ENCODE results near the gene HTR4.

The HTR4 gene

GRCh38 chr5:148606296-148606695 lies 48.0 kb downstream of the HTR4 start:
- DNase-seq: no peak

- DNase-seq: no peak
Observed at GRCh38 chr5:148599187-148599586, 55.1 kb downstream of the HTR4 start.

GRCh38 chr5:148595697-148596096 lies 58.6 kb downstream of the HTR4 start:
- DNase-seq: no peak

GRCh38 chr5:148586796-148587195 lies 67.5 kb downstream of the HTR4 start:
- no peak for DNase-seq

- DNase-seq: no peak
Observed at GRCh38 chr5:148585988-148586387, 68.3 kb downstream of the HTR4 start.

GRCh38 chr5:148584103-148584502 lies 70.2 kb downstream of the HTR4 start:
- DNase-seq: no peak

GRCh38 chr5:148583421-148583965 lies 70.8 kb downstream of the HTR4 start:
- no peak for DNase-seq

GRCh38 chr5:148574167-148574566 lies 80.2 kb downstream of the HTR4 start:
- no peak for DNase-seq

GRCh38 chr5:148573374-148573773 lies 81.0 kb downstream of the HTR4 start:
- DNase-seq: no peak

- no peak for DNase-seq
Observed at GRCh38 chr5:148569948-148570347, 84.4 kb downstream of the HTR4 start.

GRCh38 chr5:148565148-148565547 lies 89.2 kb downstream of the HTR4 start:
- DNase-seq: no peak

GRCh38 chr5:148563021-148563420 lies 91.3 kb downstream of the HTR4 start:
- DNase-seq: no peak

GRCh38 chr5:148561801-148562311 lies 92.5 kb downstream of the HTR4 start:
- no peak for DNase-seq

- no peak for DNase-seq
Observed at GRCh38 chr5:148559461-148559860, 94.9 kb downstream of the HTR4 start.

- DNase-seq: no peak
Observed at GRCh38 chr5:148558892-148559291, 95.4 kb downstream of the HTR4 start.

GRCh38 chr5:148556835-148557234 lies 97.5 kb downstream of the HTR4 start:
- no peak for DNase-seq

- DNase-seq: no peak
Observed at GRCh38 chr5:148554621-148555020, 99.7 kb downstream of the HTR4 start.

- no peak for DNase-seq
Observed at GRCh38 chr5:148543727-148544126, 110.6 kb downstream of the HTR4 start.

GRCh38 chr5:148542812-148543211 lies 111.5 kb downstream of the HTR4 start:
- DNase-seq: no peak

GRCh38 chr5:148541054-148541835 lies 113.1 kb downstream of the HTR4 start:
- no peak for DNase-seq

GRCh38 chr5:148540647-148541046 lies 113.7 kb downstream of the HTR4 start:
- no peak for DNase-seq

- no peak for DNase-seq
Observed at GRCh38 chr5:148539851-148540250, 114.5 kb downstream of the HTR4 start.

GRCh38 chr5:148535190-148535589 lies 119.1 kb downstream of the HTR4 start:
- no peak for DNase-seq

GRCh38 chr5:148532969-148533670 lies 121.2 kb downstream of the HTR4 start:
- DNase-seq: no peak
